Activated naive CD8-positive, alpha-beta T cell treated with anti-CD3 and anti-CD28 coated beads for 36 hours (primary cell): ENCODE results near the gene NXPE2. TPM values are rescaled to one million over a fixed set of nuclear protein-coding genes. Genes with fewer than 3 reads are reported as not detected.
"Not testable (repeated sequence)": the region's sequence is repeated elsewhere in the genome, so short reads cannot be mapped to it uniquely, and the experiment has no call there.

Experiments
- DNase-seq: peaks from one replicate; pipeline ENCODE4 v3.0.0; 2021
- H3K27ac Mint-ChIP-seq: one replicate; pipeline ENCODE4 v1.8.0; 2022; ENCODE audit warnings: mild to moderate bottlenecking, moderate library complexity, mixed read lengths
- H3K27me3 Mint-ChIP-seq: one replicate; pipeline ENCODE4 v1.8.0; 2022; ENCODE audit warnings: mild to moderate bottlenecking, mixed read lengths
- H3K36me3 Mint-ChIP-seq: one replicate; pipeline ENCODE4 v1.8.0; 2021; ENCODE audit warnings: mild to moderate bottlenecking, mixed read lengths
- H3K4me1 Mint-ChIP-seq: one replicate; pipeline ENCODE4 v1.8.0; 2021; ENCODE audit warnings: mixed read lengths
- H3K4me3 Mint-ChIP-seq: one replicate; pipeline ENCODE4 v1.8.0; 2022; ENCODE audit warnings: mild to moderate bottlenecking, moderate library complexity, mixed read lengths
- H3K9me3 Mint-ChIP-seq: one replicate; pipeline ENCODE4 v1.8.0; 2022; ENCODE audit warnings: mixed read lengths
- total RNA-seq, 2 experiments: library from RNA; stranded (reverse); gene quantifications; one replicate each; pipeline ENCODE4 v1.2.3, GENCODE V29; 2021

Gene NXPE2
- not detected for total RNA-seq

DNA sequence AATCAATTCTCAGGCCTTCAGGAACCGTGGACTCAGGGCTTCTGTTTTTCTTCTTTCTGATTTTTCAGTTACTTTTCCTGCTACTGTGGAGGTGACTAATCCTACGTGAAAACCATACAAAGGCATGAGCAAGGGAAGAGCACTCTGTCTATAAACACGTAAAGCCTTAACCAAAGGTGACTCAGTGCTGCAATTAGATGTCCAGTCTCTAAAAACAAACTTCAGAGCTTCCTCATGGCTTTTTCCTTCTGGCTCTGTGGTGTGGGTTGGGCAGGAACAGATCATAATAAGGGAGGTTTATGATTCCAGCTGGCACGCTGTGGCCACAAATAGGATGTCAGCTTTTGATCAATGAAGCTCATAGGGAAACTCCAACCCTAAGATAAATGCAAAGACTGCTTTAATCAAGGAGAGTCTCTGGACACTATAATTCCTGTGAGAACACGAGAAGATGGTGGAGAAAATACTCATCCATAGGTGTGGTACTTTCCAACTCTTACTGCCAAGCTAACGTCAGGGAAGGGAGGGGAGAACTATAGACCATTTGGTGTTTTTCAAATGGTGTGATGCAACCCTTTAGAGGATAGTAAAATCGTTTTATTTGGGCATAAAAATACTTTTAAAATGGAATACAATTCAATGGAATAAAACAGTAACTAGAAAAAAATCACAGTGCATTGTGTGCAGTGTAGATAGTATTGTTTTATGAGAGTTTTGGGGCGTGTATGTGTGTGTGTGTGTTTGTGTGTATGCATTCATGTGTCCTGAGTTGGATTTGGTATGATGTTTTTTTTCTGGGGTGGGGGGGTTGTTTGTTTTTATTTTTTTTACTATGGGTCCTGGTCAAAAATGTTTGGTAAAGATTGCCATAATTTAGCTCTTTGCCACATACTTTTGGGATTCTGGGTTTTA lies at the start of gene NXPE2:
Gene NXPE2 (plus strand): TSS at position 403 of the 912 bp plus-strand sequence. CDS start 49 bp downstream, at position 452.
- no peak within 1 kb of the TSS for H3K27ac Mint-ChIP-seq
- H3K4me3 Mint-ChIP-seq = no peak within 1 kb of the TSS
- peaks cover 2% of the 10 kb centered on the region for H3K9me3 Mint-ChIP-seq
- DNase-seq = no peak
- no peaks in the 10 kb centered on the region for H3K4me1 Mint-ChIP-seq
- H3K36me3 Mint-ChIP-seq = no peaks in the 10 kb centered on the region
- peaks cover 3% of the 10 kb centered on the region for H3K27me3 Mint-ChIP-seq

DNA sequence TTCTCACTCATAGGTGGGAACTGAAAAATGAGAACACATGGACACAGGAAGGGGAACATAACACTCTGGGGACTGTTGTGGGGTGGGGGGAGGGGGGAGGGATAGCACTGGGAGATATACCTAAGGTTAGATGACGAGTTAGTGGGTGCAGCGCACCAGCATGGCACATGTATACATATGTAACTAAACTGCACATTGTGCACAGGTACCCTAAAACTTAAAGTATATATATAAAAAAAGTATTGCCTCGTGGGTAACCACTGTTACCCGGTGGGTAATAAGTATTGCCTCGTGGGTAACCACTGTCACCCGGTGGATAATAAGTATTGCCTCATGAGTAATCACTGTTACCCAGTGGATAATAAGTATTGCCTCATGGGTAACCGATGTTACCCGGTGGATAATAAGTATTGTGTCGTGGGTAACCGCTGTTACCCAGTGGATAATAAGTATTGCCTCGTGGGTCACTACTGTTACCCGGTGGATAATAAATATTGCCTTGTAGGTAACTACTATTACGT lies 46.8 kb upstream of the NXPE2 start:
- not testable (repeated sequence) for DNase-seq, H3K4me1 Mint-ChIP-seq

DNA sequence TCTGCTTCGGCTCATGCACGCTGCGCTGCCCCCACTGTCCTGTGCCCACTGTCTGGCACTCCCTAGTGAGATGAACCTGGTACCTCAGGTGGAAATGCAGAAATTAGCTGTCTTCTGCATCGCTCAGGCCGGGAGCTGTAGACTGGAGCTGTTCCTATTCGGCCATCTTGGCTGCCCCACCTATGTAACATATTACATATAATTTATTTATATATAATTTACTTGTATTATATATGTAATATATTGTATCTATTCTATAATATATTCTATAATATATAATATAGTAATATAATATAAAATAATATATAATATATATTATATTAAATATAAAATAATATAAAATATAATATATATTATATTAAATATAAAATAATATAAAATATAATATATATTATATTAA lies 38.9 kb upstream of the NXPE2 start:
- not testable (repeated sequence) for H3K9me3 Mint-ChIP-seq, H3K4me1 Mint-ChIP-seq, H3K4me3 Mint-ChIP-seq, H3K27me3 Mint-ChIP-seq, H3K27ac Mint-ChIP-seq, DNase-seq, H3K36me3 Mint-ChIP-seq

More for the DNA sequence above, 46.8 kb upstream of the NXPE2 start:
- not testable (repeated sequence) for H3K27ac Mint-ChIP-seq, H3K4me3 Mint-ChIP-seq, H3K9me3 Mint-ChIP-seq, H3K27me3 Mint-ChIP-seq, H3K36me3 Mint-ChIP-seq

DNA sequence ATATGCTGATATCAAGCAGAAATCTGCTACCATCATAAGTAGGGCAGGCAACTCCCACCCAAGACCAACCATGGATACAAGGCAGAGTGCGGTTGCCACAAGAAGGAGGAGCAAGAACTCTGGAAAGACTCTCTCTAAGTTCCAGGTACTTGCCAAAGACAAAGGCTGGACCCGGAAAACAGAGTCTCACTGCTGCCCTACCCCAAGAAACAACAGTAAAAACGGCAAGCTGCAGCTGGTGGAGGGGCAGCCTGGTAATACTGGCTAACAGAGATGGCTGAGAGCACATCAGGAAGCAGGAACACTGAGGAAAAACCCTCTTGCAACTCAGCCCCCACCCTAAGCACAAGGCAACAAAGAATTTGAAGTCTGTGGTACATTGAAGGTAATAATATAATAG lies 27.7 kb upstream of the NXPE2 start:
- Mint-ChIP-seq H3K9me3 (no peaks in the 10 kb centered on the region), H3K27me3 (no peaks in the 10 kb centered on the region), H3K36me3 (no peaks in the 10 kb centered on the region)

DNA sequence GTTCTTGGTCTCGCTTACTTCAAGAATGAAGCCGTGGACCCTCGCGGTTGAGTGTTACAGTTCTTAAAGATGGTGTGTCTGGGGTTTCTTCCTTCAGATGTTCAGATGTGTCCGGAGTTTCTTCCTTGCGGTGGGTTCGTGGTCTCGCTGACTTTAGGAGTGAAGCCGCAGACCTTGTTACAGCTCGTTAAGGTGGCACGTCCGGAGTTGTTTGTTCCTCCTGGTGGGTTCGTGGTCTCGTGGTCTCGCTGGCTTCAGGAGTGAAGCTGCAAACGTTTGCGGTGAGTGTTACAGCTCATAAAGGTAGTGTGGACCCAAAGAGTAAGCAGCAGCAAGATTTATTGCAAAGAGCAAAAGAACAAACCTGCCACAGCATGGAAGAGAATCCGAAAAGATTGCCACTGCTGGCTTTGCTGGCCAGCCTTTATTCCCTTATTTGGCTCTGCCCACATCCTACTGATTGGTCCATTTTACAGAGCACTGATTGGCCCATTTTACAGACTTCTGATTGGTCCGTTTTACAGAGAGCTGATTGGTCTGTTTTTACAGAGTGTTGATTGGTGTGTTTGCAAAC lies 27.1 kb upstream of the NXPE2 start:
- Mint-ChIP-seq H3K27ac (no peak overlapping the region), H3K36me3 (no peaks in the 10 kb centered on the region), H3K4me1 (no peaks in the 10 kb centered on the region), H3K4me3 (no peak overlapping the region), H3K9me3 (no peaks in the 10 kb centered on the region), H3K27me3 (no peaks in the 10 kb centered on the region)
- no peak for DNase-seq

More for the DNA sequence above, 27.7 kb upstream of the NXPE2 start:
- DNase-seq = no peak
- Mint-ChIP-seq H3K27ac (no peak overlapping the region), H3K4me1 (no peaks in the 10 kb centered on the region), H3K4me3 (no peak overlapping the region)

DNA sequence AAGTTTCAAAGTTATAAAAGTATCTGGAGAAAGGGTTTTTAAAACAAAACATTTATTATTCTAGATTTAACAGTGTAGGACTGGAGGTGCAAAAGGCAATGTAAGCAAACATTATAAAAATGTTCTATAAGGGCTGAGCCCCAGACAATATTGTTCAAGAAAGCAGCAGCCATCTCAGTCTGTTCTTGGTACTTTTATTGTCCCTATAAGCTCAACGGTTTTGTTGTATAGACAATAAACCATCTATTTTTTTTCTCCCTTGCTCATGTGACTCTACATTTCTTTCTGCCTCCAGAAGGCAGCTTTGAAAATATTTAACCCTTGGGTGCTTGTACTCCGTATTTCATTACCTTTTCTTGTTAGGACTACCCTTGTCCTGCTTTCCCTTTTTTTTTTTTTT lies 25.2 kb upstream of the NXPE2 start:
- Mint-ChIP-seq H3K9me3 (no peaks in the 10 kb centered on the region), H3K27me3 (no peaks in the 10 kb centered on the region), H3K4me1 (no peaks in the 10 kb centered on the region), H3K27ac (no peak overlapping the region), H3K4me3 (no peak overlapping the region), H3K36me3 (no peaks in the 10 kb centered on the region)
- DNase-seq = no peak

DNA sequence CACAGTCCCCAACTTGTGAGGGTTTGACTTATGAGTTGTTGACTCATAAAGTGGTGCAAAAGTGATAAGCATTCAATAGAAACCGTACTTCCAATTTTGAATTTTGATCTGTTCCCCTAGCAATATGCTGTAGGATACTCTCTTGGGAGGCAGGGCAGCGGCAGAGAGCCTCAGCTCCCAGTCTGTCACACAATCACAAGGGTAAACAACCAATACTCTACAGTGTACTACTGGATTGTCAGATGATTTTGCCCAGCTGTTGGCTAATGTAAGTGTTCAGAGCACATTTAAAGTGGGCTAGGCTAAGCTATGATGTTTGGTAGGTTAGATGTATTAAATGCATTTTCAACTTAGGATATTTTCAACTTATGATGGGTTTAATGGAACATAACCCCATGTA lies 13.7 kb upstream of the NXPE2 start:
- Mint-ChIP-seq H3K4me3 (no peak overlapping the region), H3K27ac (no peak overlapping the region), H3K27me3 (no peaks in the 10 kb centered on the region), H3K4me1 (no peaks in the 10 kb centered on the region), H3K9me3 (no peaks in the 10 kb centered on the region), H3K36me3 (no peaks in the 10 kb centered on the region)
- DNase-seq = no peak

DNA sequence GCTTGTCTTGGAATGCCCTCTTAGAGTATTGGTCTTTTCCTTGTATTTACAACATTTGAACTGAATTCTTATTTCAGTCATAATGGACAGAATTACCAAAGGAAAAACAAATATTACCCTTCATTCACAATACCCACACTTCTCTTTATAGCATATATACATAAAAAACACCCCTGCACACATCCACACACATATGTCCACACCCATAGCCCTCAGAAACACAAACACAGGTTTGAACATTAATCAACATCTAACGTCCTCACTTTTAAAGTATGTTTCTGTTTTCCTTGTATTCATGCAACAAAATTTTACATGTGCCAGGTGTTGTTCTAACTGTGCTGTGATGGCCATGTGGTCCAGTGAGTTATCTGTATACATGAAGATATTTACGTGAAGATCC lies 11.6 kb upstream of the NXPE2 start:
- no peak overlapping the region for H3K4me3 Mint-ChIP-seq
- H3K27ac Mint-ChIP-seq = no peak overlapping the region
- no peak for DNase-seq
- no peaks in the 10 kb centered on the region for H3K36me3 Mint-ChIP-seq
- peaks cover 6% of the 10 kb centered on the region for H3K9me3 Mint-ChIP-seq
- no peaks in the 10 kb centered on the region for H3K27me3 Mint-ChIP-seq
- no peaks in the 10 kb centered on the region for H3K4me1 Mint-ChIP-seq

DNA sequence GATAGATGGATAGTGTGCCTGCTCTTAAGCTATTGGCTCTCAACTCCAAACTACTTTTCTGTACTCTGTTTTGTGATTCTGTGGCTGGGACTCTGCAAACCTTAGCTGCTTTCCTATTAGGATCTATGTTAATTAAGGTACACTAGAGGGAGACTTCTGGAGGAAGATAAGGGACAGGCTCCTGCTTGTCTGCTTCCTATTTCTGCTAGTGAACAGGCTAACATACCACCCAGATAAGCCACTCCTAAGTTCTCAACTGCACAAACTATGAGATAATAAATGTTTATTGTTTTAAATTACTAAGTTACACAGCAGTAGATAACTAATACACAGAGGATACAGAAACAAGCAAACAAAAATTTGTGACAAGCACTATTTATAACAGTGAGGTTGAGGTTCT lies 10.2 kb upstream of the NXPE2 start:
- DNase-seq = no peak
- Mint-ChIP-seq H3K27me3 (peaks cover under 1% of the 10 kb centered on the region), H3K36me3 (no peaks in the 10 kb centered on the region), H3K9me3 (peaks cover 6% of the 10 kb centered on the region), H3K4me3 (no peak overlapping the region), H3K27ac (no peak overlapping the region), H3K4me1 (no peaks in the 10 kb centered on the region)

DNA sequence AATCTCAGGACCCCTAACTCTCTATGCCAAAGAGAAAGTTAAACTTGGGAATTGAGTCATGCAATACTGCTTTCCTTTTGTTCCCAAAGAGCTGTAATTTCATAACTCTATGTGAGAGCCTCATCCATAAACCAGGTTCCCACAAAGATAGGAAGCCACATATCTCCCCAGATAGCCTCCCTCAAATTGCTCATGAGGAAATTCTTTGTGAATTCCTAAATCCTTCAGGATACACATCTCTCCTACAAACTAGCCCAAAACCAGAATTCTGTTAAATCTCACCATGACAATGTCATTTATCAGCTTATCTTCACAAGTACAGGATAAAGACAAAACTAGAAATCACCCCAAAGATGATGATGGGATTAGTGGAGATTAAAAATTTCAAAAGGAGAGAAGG lies 4.7 kb upstream of the NXPE2 start:
- no peak for DNase-seq
- H3K27ac Mint-ChIP-seq = no peak overlapping the region
- no peak overlapping the region for H3K4me3 Mint-ChIP-seq
- H3K36me3 Mint-ChIP-seq = no peaks in the 10 kb centered on the region
- no peaks in the 10 kb centered on the region for H3K4me1 Mint-ChIP-seq
- H3K27me3 Mint-ChIP-seq = peaks cover 6% of the 10 kb centered on the region
- peaks cover 6% of the 10 kb centered on the region for H3K9me3 Mint-ChIP-seq

DNA sequence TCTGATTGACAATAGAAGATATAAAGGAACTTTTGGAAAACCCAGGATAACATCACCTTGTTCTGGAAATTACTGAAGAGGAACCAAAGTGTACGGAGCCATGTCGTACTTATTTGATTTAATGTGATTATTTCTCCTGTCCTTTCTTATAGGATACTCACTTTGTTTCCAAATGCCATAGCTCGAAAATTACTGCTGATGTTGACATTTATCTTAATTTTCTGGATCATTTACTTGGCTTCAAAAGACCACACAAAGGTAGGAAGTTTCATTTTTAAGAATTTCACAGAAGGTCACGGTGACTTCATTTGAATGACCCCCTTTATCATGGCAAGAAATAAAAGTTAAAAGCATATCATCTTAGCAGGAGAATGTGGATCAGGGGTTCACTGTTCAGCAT lies 1.2 kb downstream of the NXPE2 start:
- no peaks in the 10 kb centered on the region for H3K36me3 Mint-ChIP-seq

DNA sequence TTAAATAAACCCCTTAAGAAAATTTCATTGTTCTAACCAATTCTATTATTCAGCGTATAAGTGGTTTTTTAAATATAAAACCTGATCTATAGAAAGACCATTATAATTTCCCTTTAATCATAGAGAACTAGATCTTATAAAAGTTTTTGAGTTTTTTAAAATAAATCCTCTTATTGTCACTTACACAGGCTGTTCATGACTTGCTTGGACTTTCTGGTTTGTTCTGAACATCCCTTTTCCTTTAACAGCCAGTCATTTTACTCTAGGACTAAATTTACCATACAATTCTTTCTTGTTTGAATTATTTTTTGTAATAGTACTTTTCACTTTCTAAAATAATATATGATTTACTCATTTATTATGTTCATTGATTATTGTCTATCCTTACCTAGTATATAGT lies 4.7 kb downstream of the NXPE2 start:
- Mint-ChIP-seq H3K4me1 (no peaks in the 10 kb centered on the region), H3K36me3 (no peaks in the 10 kb centered on the region), H3K27ac (no peak overlapping the region)

More for the DNA sequence above, 1.2 kb downstream of the NXPE2 start:
- DNase-seq = no peak
- H3K4me1 Mint-ChIP-seq = no peaks in the 10 kb centered on the region
- H3K27me3 Mint-ChIP-seq = peaks cover 3% of the 10 kb centered on the region
- no peak overlapping the region for H3K27ac Mint-ChIP-seq
- H3K9me3 Mint-ChIP-seq = peaks cover 5% of the 10 kb centered on the region
- H3K4me3 Mint-ChIP-seq = no peak overlapping the region

DNA sequence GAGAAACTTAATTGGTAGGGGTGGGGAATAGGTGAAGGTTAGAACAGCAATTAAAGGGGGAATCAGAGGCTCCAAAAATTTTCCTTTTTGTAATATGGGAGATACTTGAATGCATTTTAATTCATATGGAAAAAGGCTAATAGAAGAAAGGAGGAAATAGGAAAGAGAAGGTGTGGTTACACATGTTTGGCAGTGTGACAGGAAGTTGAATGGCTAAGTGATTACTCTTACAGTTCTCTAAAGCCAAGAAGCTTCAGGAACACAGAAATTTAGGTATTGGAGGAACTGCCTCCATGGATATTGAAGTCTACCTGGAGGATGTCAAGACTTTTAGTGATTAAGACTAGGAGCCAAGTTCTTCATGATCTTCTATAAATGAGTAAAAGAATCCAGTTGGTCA lies 6.3 kb downstream of the NXPE2 start:
- no peak overlapping the region for H3K27ac Mint-ChIP-seq
- H3K9me3 Mint-ChIP-seq = peaks cover 5% of the 10 kb centered on the region
- H3K27me3 Mint-ChIP-seq = peaks cover 5% of the 10 kb centered on the region
- no peaks in the 10 kb centered on the region for H3K36me3 Mint-ChIP-seq
- no peak for DNase-seq
- no peaks in the 10 kb centered on the region for H3K4me1 Mint-ChIP-seq
- H3K4me3 Mint-ChIP-seq = no peak overlapping the region

More for the DNA sequence above, 4.7 kb downstream of the NXPE2 start:
- H3K9me3 Mint-ChIP-seq = peaks cover 5% of the 10 kb centered on the region
- H3K27me3 Mint-ChIP-seq = peaks cover 3% of the 10 kb centered on the region
- no peak for DNase-seq
- no peak overlapping the region for H3K4me3 Mint-ChIP-seq

DNA sequence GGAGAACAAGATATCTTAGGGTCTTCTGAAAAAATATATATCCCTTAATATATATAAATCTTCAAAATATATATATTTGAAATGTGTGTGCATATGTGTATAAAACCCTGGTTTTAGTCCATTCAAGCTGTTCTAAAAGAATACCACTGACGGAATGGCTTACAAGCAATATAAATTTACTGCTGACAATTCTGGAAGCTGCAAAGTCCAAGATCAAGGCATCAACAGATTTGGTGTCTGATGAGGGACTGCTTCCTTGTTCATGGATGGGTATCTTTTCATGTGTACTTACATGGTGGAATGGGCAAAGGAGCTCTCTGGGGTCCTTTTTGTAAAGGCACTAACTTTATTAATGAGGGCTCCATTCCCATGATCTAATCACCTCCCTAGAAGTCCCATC lies 6.8 kb downstream of the NXPE2 start:
- Mint-ChIP-seq H3K4me1 (no peaks in the 10 kb centered on the region), H3K36me3 (no peaks in the 10 kb centered on the region), H3K9me3 (peaks cover 5% of the 10 kb centered on the region), H3K4me3 (no peak overlapping the region), H3K27ac (no peak overlapping the region), H3K27me3 (peaks cover 10% of the 10 kb centered on the region)
- no peak for DNase-seq

DNA sequence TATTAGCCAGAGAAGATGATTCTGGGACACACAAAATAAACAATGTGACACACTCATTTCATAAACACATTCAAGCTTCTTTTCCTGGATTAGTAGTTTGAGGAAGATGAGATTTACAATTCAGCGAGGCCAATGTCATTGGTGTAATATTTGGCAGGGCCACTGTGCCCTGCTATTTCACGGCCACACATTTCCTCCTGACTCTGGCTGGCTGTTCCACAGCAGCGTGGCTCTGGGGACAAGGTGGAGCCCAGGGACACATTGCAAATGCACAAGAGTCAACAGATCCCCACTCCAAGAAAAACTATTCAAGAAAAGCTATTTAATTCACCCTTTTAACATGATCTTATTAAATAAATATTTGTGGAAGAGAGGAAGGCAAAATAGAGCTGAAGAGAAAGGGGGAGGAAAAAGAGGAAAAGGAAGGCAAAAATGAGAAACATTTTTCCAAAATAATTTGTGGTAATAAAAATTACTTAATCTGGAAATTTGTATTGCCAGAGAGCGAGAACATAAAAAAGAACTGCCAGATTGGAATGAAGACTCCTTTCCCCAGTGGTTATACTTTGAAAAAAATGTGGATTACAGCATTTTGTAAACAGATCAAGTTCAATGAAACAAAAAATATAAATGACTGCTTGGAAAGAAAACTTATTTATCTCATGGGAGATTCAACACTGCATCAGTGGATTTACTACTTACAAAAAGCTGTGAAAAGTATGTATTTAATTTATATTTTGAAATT lies 27.1 kb downstream of the NXPE2 start:
- H3K36me3 Mint-ChIP-seq = no peaks in the 10 kb centered on the region
- H3K27me3 Mint-ChIP-seq = no peaks in the 10 kb centered on the region
- no peak overlapping the region for H3K27ac Mint-ChIP-seq
- H3K4me1 Mint-ChIP-seq = no peaks in the 10 kb centered on the region
- DNase-seq = no peak
- H3K4me3 Mint-ChIP-seq = no peak overlapping the region
- H3K9me3 Mint-ChIP-seq = peaks cover 1% of the 10 kb centered on the region
